Mucosa of stomach (tissue), 1 donor: Measurements from ENCODE around the gene BRAF.
"Not testable (repeated sequence)": the region's sequence is repeated elsewhere in the genome, so short reads cannot be mapped to it uniquely, and the experiment has no call there.

Experiments used
- H3K27me3 ChIP-seq: one replicate; pipeline ENCODE4 v1.7.0; 2013; ENCODE audit warnings: mild to moderate bottlenecking, low read length; ENCODE audit not compliant: control insufficient read depth, insufficient read depth
- H3K36me3 ChIP-seq: one replicate; pipeline ENCODE4 v1.7.0; 2013; ENCODE audit warnings: low read length; ENCODE audit not compliant: control insufficient read depth, insufficient read depth
- H3K4me1 ChIP-seq: one replicate; pipeline ENCODE4 v1.7.0; 2013; ENCODE audit warnings: mild to moderate bottlenecking, low read length; ENCODE audit not compliant: control insufficient read depth, insufficient read depth
- H3K4me3 ChIP-seq: one replicate; pipeline ENCODE4 v1.7.0; 2013; ENCODE audit warnings: low read length
- H3K9ac ChIP-seq: one replicate; pipeline ENCODE4 v1.7.0; 2013; ENCODE audit warnings: mild to moderate bottlenecking, low read length, moderate library complexity
- H3K9me3 ChIP-seq: one replicate; pipeline ENCODE4 v1.7.0; 2013; ENCODE audit warnings: mild to moderate bottlenecking, low read length, moderate library complexity; ENCODE audit not compliant: control insufficient read depth
- donor health status: Pancreatic carcinoma.

Gene BRAF

DNA sequence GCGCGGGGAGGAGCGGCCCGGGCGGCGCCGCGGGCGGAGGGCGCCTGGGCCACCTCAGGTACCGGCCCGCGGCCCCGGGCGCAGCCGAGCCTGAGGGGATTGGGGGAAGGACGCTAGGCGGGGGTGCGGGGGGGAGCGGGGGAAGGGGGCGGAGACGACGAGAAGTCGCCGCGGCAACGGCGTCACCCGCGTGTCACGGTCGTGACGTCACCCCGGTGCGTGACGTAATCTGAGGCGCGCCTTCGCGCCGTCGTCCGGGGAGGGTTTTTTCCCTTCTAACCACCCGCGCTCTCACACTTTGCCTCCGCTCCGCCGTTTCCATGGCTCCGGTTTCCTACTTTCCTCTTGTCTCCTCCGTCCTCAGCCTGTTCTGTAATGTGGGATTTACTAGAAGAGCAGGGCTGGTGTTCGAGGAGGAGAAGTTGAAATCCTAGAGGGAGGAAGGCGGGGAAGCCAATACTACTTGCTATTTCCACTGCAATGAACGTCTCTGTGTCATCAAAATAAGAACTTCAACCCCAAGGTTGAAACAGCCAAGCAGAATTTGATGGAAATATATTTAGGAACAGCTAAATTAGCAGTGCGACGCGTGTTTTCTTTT is at the start of gene BRAF:
Gene BRAF, minus strand, starts transcription at position 109 of the 601 bp plus-strand sequence. CDS start 226 bp downstream, outside the sequence.
- Histone ChIP-seq H3K27me3 (no peaks in the 10 kb centered on the region), H3K36me3 (no peaks in the 10 kb centered on the region), H3K4me1 (no peaks in the 10 kb centered on the region), H3K9me3 (no peaks in the 10 kb centered on the region), H3K9ac (peak within 1 kb of the TSS; percentile 99), H3K4me3 (peak within 1 kb of the TSS; percentile 94)

DNA sequence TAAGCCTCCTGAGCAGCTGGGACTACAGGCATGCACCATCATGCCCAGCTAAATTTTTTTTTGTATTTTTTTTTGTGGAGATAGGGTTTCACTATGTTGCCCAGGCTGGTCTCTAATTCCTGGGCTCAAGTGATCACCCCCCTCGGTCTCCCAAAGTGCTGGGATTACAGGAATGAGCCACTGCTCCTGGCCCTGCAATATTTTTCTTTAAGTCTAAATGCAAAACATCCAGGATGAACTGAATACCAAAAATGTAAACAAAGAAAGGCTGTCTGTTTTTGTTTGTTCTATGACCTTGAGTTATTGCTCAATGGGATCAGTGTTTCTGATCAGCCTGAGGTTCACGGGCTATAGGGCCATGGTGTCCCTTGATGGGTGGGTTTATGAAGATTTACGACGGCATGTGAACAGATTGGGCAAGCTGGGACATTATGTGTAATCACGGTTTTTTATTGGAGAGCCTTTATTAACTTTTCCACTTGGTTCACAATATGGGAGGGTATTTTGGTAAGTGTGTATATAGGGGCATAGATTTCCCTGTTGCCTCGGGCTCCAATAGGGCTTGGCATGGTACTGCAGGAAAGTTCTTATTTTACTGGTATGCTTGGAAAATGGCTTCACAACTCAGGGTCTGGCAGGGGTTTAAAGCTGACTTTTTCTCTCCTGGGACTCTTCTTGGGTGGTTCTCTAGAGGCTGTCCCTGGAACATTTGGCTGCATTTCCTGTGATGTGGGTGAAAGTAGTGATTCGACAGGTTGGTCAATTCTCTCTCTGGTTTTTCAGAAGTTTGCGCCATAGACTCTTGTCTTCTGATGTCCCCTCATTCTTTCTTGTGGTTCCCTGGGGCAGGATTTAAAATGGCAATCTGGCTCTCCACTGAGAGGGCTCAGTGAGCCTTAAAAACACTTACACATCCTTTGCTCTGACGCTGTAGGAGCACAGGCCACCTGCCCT is 48.4 kb upstream of the BRAF start:
- peaks cover 11% of the 10 kb centered on the region for H3K4me1 ChIP-seq
- no peak overlapping the region for H3K9ac ChIP-seq
- no peak overlapping the region for H3K4me3 ChIP-seq
- H3K36me3 ChIP-seq: no peaks in the 10 kb centered on the region
- H3K27me3 ChIP-seq: no peaks in the 10 kb centered on the region
- H3K9me3 ChIP-seq: no peaks in the 10 kb centered on the region

DNA sequence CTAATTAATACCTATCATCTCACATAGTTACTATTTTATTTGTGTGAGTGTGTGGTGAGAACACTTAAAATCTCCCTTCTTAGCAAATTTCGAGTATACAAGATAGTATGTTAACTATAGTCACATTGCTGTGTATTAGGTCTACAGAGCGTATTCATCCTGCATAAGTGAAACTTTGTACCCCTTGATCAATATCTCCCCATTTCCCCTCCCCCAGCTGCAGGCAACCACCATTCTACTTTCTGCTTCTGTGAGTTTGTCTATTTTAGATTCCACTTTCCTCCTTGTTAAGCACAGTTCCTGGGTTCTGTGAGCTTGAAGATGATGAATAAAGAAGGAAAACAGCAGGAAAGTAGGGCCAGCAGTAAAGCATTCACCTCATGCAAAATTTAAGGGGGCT is 47.6 kb upstream of the BRAF start:
- Histone ChIP-seq H3K4me3 (no peak overlapping the region), H3K9me3 (no peaks in the 10 kb centered on the region), H3K36me3 (no peaks in the 10 kb centered on the region), H3K27me3 (no peaks in the 10 kb centered on the region), H3K4me1 (peaks cover 11% of the 10 kb centered on the region), H3K9ac (no peak overlapping the region)

DNA sequence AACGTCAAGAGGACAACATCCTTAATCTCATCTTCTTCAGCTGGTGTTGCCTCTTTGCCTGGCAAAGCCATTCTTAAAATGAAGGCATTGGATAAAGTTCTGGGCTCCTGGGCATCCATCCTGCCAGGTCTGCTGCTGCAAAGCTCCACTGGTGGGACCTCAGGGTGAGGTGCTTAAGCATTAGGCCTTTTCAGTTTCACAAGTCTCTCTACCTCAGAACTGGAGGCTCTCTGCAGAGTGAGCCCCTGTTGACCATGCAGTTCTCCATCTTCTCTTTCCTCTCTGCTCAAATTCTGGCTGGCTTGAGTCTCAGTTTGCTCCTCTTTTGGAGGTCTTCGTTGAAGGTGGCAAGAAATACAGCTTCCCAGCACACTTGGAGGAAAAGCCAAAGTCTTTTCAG is 42.7 kb upstream of the BRAF start:
- Histone ChIP-seq H3K4me1 (no peaks in the 10 kb centered on the region), H3K9me3 (no peaks in the 10 kb centered on the region), H3K27me3 (no peaks in the 10 kb centered on the region), H3K9ac (no peak overlapping the region), H3K36me3 (no peaks in the 10 kb centered on the region), H3K4me3 (no peak overlapping the region)

- no peaks in the 10 kb centered on the region for H3K4me1 ChIP-seq
- no peak overlapping the region for H3K4me3 ChIP-seq
- H3K36me3 ChIP-seq: no peaks in the 10 kb centered on the region
- no peaks in the 10 kb centered on the region for H3K9me3 ChIP-seq
- no peaks in the 10 kb centered on the region for H3K27me3 ChIP-seq
- H3K9ac ChIP-seq: no peak overlapping the region
Observed at GRCh38 chr7:140966561-140967233, 42.0 kb upstream of the BRAF start.

DNA sequence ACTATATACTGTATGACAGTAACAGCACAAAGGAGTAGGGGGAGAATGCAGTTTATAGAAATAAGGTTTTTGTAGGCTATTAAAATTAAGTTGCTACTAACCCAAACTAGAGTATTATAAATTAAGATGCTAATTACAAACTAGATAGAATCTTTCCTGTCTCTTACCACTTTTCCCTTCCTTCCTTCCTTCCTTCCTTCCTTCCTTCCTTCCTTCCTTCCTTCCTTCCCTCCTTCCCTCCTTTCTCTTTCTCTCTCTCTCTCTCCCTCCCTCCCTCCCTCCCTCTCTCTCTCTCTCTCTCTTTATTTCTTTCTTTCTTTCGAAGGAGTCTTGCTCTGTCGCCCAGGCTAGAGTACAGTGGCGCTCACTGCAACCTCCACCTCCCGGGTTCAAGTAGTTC is 36.4 kb upstream of the BRAF start:
- Histone ChIP-seq H3K27me3 (no peaks in the 10 kb centered on the region), H3K4me3 (no peak overlapping the region), H3K9me3 (no peaks in the 10 kb centered on the region), H3K36me3 (no peaks in the 10 kb centered on the region), H3K4me1 (no peaks in the 10 kb centered on the region), H3K9ac (no peak overlapping the region)

DNA sequence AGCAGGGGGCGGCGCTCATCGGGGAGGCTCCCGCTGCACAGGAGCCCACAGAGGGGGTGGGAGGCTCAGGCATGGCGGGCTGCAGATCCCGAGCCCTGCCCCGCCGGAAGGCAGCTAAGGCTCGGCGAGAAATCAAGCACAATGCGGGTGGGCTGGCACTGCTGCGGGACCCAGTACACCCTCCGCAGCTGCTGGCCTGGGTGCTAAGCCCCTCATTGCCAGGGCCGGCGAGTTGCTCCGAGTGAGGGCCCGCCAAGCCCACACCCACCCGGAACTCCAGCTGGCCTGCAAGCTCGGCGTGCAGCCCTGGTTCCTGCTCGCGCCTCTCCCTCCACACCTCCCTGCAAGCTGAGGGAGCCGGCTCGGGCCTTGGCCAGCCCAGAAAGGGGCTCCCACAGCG is 32.3 kb upstream of the BRAF start:
- H3K4me1 ChIP-seq, H3K9me3 ChIP-seq, H3K9ac ChIP-seq, H3K36me3 ChIP-seq, H3K27me3 ChIP-seq, H3K4me3 ChIP-seq: not testable (repeated sequence)

DNA sequence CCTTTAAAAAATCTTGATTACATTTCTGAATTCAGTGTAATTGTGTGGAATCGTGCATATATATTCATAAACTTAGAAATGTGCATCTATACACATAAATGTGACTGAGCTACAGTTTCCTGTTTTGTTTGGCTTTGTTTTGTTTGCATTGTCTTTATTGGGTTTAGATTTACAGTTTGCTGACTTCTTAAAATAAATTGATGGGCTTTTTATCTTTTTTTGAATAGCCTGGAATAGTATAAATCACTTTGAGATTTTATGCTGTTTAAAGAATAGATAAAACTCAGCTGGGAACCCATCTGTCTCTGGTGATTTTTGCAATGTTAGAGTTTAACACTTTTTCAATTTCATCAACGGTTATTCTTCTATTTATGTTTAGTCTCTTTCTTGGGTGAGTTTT is 21.2 kb upstream of the BRAF start:
- Histone ChIP-seq H3K4me1 (no peaks in the 10 kb centered on the region), H3K4me3 (no peak overlapping the region), H3K9me3 (no peaks in the 10 kb centered on the region), H3K9ac (no peak overlapping the region), H3K36me3 (no peaks in the 10 kb centered on the region), H3K27me3 (no peaks in the 10 kb centered on the region)

GRCh38 chr7:140942242-140942641 is 17.5 kb upstream of the BRAF start:
- not testable (repeated sequence) for H3K27me3 ChIP-seq, H3K9ac ChIP-seq, H3K4me1 ChIP-seq, H3K9me3 ChIP-seq, H3K36me3 ChIP-seq, H3K4me3 ChIP-seq

GRCh38 chr7:140940898-140941297 is 16.2 kb upstream of the BRAF start:
- Histone ChIP-seq H3K36me3 (no peaks in the 10 kb centered on the region), H3K4me1 (no peaks in the 10 kb centered on the region), H3K4me3 (no peak overlapping the region), H3K9ac (no peak overlapping the region), H3K27me3 (no peaks in the 10 kb centered on the region), H3K9me3 (no peaks in the 10 kb centered on the region)

DNA sequence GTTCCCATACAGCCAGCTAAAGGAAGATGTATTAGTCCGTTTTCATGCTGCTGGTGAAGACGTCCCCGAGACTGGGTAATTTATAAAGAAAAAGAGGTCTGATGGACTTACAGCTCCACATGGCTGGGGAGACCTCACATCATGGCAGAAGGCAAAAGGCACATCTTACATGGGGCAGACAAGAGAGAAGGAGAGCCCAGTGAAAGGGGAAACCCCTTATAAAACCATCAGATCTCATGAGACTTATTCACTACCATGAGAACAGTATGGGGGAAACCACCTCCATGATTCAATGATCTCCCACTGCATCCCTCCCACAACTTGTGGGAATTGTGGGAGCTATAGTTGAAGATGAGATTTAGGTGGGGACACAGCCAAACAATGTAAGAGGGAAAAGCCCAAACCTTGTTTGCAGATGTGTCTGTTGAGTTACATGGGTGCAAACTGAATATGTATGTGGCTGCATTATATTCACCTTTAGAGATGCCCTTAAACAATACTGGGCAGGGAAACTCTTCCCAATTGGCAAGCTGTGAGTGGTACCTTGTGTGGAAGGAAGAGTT is 13.1 kb upstream of the BRAF start:
- Histone ChIP-seq H3K27me3 (no peaks in the 10 kb centered on the region), H3K9me3 (no peaks in the 10 kb centered on the region), H3K9ac (no peak overlapping the region), H3K4me3 (no peak overlapping the region), H3K36me3 (no peaks in the 10 kb centered on the region), H3K4me1 (no peaks in the 10 kb centered on the region)
